AG04450 (cell line): ENCODE results near the gene TNIK. TPM values are rescaled to one million over a fixed set of nuclear protein-coding genes. Genes with fewer than 3 reads are reported as not detected.

Source experiments
- CTCF ChIA-PET: fragments of 300-600, 350-600 bp; formaldehyde crosslinking; extraction: SDS; loops from one replicate; lab custom pipeline; 2022; ENCODE audit warnings: antibody characterized with exemption, inconsistent platforms; lab: Charles Lee
- POLR2A ChIA-PET: fragments of 350-600 bp; formaldehyde crosslinking; extraction: SDS; loops from one replicate; lab custom pipeline; 2021; ENCODE audit warnings: antibody characterized with exemption, inconsistent platforms; lab: Yijun Ruan, JAX
- DNase-seq: peaks from one replicate; pipeline ENCODE4 v3.0.0-alpha.2; 2011; ENCODE audit warnings: low read depth, low spot score
- H3K27ac ChIP-seq: one replicate; pipeline ENCODE4 v1.5.1; 2012; ENCODE audit warnings: low read depth, low read length, control low read depth
- H3K27me3 ChIP-seq: one replicate; pipeline ENCODE4 v1.6.0; 2012; ENCODE audit warnings: low read length; ENCODE audit not compliant: control insufficient read depth, insufficient read depth
- H3K4me3 ChIP-seq: 2 replicates; pipeline ENCODE4 v1.5.1; 2011; ENCODE audit warnings: mild to moderate bottlenecking, low read depth, low read length, control low read depth
- H3K9me3 ChIP-seq: 2 replicates; pipeline ENCODE4 v1.5.1; 2012; ENCODE audit warnings: low read length; ENCODE audit not compliant: control insufficient read depth, insufficient read depth
- CTCF ChIP-seq: IDR thresholded peaks from 2 replicates; pipeline ENCODE4 v1.5.1; 2011; ENCODE audit warnings: low read depth, low read length, control low read depth, inconsistent platforms
- polyA plus RNA-seq: library from polyadenylated mRNA; depleted of rRNA; stranded (reverse); fragments of >200 nt; gene quantifications from 2 replicates; pipeline ENCODE4 v1.2.3, GENCODE V29; 2011

Gene TNIK
- polyA plus RNA-seq, 1 experiment = 9.0 TPM

GRCh38 chr3:171195686-171196085 lies 264.5 kb downstream of the TNIK start:
- ChIA-PET POLR2A (no interaction called here), CTCF (interaction anchor here (0.6 to 2.0 kb wide), 4 partner anchors 10 to 885 kb away, joined by 3 to 10 read pairs (median 6); no protein-coding TSS in a partner anchor)
- H3K9me3 ChIP-seq = no peaks in the 10 kb centered on the region
- H3K27ac ChIP-seq = no peak overlapping the region
- no peak overlapping the region for H3K4me3 ChIP-seq
- TF ChIP-seq CTCF = peak; percentile 26; the same call in 1 of the 2 replicates
- no peaks in the 10 kb centered on the region for H3K27me3 ChIP-seq
- DNase-seq = no peak

- H3K27ac ChIP-seq = no peak overlapping the region
- no peaks in the 10 kb centered on the region for H3K27me3 ChIP-seq
- no peak for DNase-seq
- H3K4me3 ChIP-seq = no peak overlapping the region
- POLR2A ChIA-PET = no interaction called here
- no peak for TF ChIP-seq CTCF
- CTCF ChIA-PET = interaction anchor here (2.0 kb wide), 1 partner anchor 372 kb away, joined by 10 read pairs; no protein-coding TSS in a partner anchor
- H3K9me3 ChIP-seq = no peaks in the 10 kb centered on the region
Observed at GRCh38 chr3:171194965-171195364, 265.2 kb downstream of the TNIK start.

GRCh38 chr3:171193693-171194092 lies 266.5 kb downstream of the TNIK start:
- no peak for TF ChIP-seq CTCF
- CTCF ChIA-PET = interaction anchor here (1.2 to 1.5 kb wide), 2 partner anchors 11 to 373 kb away, joined by 3 to 5 read pairs; no protein-coding TSS in a partner anchor
- H3K4me3 ChIP-seq = no peak overlapping the region
- POLR2A ChIA-PET = no interaction called here
- no peaks in the 10 kb centered on the region for H3K27me3 ChIP-seq
- DNase-seq = no peak
- H3K9me3 ChIP-seq = no peaks in the 10 kb centered on the region
- H3K27ac ChIP-seq = no peak overlapping the region

- ChIA-PET CTCF (no interaction called here), POLR2A (no interaction called here)
- Histone ChIP-seq H3K27ac (no peak overlapping the region), H3K4me3 (no peak overlapping the region), H3K27me3 (no peaks in the 10 kb centered on the region), H3K9me3 (no peaks in the 10 kb centered on the region)
- DNase-seq = peak; percentile 67
- no peak for TF ChIP-seq CTCF
Observed at GRCh38 chr3:171192176-171192854, 267.9 kb downstream of the TNIK start.

- Histone ChIP-seq H3K9me3 (no peaks in the 10 kb centered on the region), H3K27ac (no peak overlapping the region), H3K27me3 (no peaks in the 10 kb centered on the region), H3K4me3 (no peak overlapping the region)
- ChIA-PET POLR2A (no interaction called here), CTCF (interaction anchor here (5.5 kb wide), 1 partner anchor 374 kb away, joined by 63 read pairs; no protein-coding TSS in a partner anchor)
- DNase-seq = no peak
- TF ChIP-seq CTCF = no peak
Observed at GRCh38 chr3:171190668-171191067, 269.5 kb downstream of the TNIK start.
